HEK293 (cell line): ENCODE results near the gene POLR2H.

Source experiments
- CTCF ChIA-PET: fragments of 350-600 bp; formaldehyde crosslinking; extraction: SDS; loops from one replicate; lab custom pipeline; 2021; ENCODE audit warnings: antibody characterized with exemption; lab: Yijun Ruan, JAX
- POLR2A ChIA-PET: fragments of 300-600 bp; formaldehyde crosslinking; extraction: SDS; loops from one replicate; lab custom pipeline; 2020; ENCODE audit warnings: antibody characterized with exemption, inconsistent platforms; lab: Yijun Ruan, JAX
- H3K27ac ChIP-seq: fragments of 200-500 bp; sonication (Bioruptor generic); 2 replicates; pipeline ENCODE4 v1.5.1; 2014; ENCODE audit warnings: low read depth, low read length, control low read depth, inconsistent platforms; ENCODE audit errors: extremely low read depth
- H3K36me3 ChIP-seq, 2 experiments: fragments of 200-500 bp in 1 of 2; sonication (Bioruptor generic) in 1 of 2; 1 replicate in 1 of 2; 2 replicates in 1 of 2; pipeline ENCODE4 v1.5.1; 2014 to 2017; ENCODE audit warnings: inconsistent platforms in 2 of 2, low read length in 2 of 2; ENCODE audit not compliant: control insufficient read depth in 2 of 2, insufficient read depth in 1 of 2
- H3K4me1 ChIP-seq: fragments of 200-500 bp; sonication (Bioruptor generic); 2 replicates; pipeline ENCODE4 v1.5.1; 2014; ENCODE audit warnings: mild to moderate bottlenecking, low read length, inconsistent platforms; ENCODE audit not compliant: control insufficient read depth, insufficient read depth
- H3K4me3 ChIP-seq: 2 replicates; pipeline ENCODE4 v1.5.1; 2011; ENCODE audit warnings: low read depth, mild to moderate bottlenecking, control low read depth, low read length, moderate library complexity
- H3K9me3 ChIP-seq: fragments of 200-500 bp; sonication (Bioruptor generic); 2 replicates; pipeline ENCODE4 v1.5.1; 2014; ENCODE audit warnings: low read depth, low read length, inconsistent platforms; ENCODE audit not compliant: control insufficient read depth, insufficient read depth
- FEZF1 ChIP-seq: fragments of 450-650 bp; formaldehyde crosslinking; IDR thresholded peaks from 2 replicates; pipeline ENCODE4 v1.5.1; 2016; ENCODE audit warnings: missing biosample characterization, missing genetic modification characterization
- GLIS2 ChIP-seq: fragments of 450-650 bp; formaldehyde crosslinking; IDR thresholded peaks from 2 replicates; pipeline ENCODE4 v1.5.1; 2016; ENCODE audit warnings: missing biosample characterization, missing genetic modification characterization
- HIC1 ChIP-seq: fragments of 450-650 bp; formaldehyde crosslinking; IDR thresholded peaks from 2 replicates; pipeline ENCODE4 v1.5.1; 2016; ENCODE audit warnings: missing biosample characterization, missing genetic modification characterization
- HOXD13 ChIP-seq: sonication (generic); formaldehyde crosslinking; IDR thresholded peaks from 2 replicates; pipeline ENCODE4 v1.8.0; 2022; ENCODE audit warnings: missing genetic modification reagents, borderline replicate concordance
- KLF1 ChIP-seq: fragments of 450-650 bp; formaldehyde crosslinking; IDR thresholded peaks from 2 replicates; pipeline ENCODE4 v1.5.1; 2016; ENCODE audit warnings: missing biosample characterization, missing genetic modification characterization
- KLF16 ChIP-seq: fragments of 450-650 bp; formaldehyde crosslinking; IDR thresholded peaks from 2 replicates; pipeline ENCODE4 v1.5.1; 2017; ENCODE audit warnings: missing biosample characterization, missing genetic modification characterization
- KLF7 ChIP-seq: fragments of 450-650 bp; formaldehyde crosslinking; IDR thresholded peaks from 2 replicates; pipeline ENCODE4 v1.5.1; 2016; ENCODE audit warnings: missing biosample characterization, missing genetic modification characterization, borderline replicate concordance
- KLF8 ChIP-seq: fragments of 450-650 bp; formaldehyde crosslinking; IDR thresholded peaks from 2 replicates; pipeline ENCODE4 v1.5.1; 2016; ENCODE audit warnings: missing biosample characterization, missing genetic modification characterization
- KLF9 ChIP-seq: fragments of 450-650 bp; formaldehyde crosslinking; IDR thresholded peaks from 2 replicates; pipeline ENCODE4 v1.5.1; 2016; ENCODE audit warnings: missing biosample characterization, missing genetic modification characterization, low read depth
- PBX3 ChIP-seq: sonication (generic); formaldehyde crosslinking; IDR thresholded peaks from 2 replicates; pipeline ENCODE4 v1.8.1; 2022; ENCODE audit warnings: mild to moderate bottlenecking, moderate library complexity, missing genetic modification reagents
- PRDM4 ChIP-seq: fragments of 450-650 bp; formaldehyde crosslinking; IDR thresholded peaks from 2 replicates; pipeline ENCODE4 v1.5.1; 2017; ENCODE audit warnings: missing biosample characterization, missing genetic modification characterization
- SP2 ChIP-seq: fragments of 450-650 bp; formaldehyde crosslinking; IDR thresholded peaks from 2 replicates; pipeline ENCODE4 v1.5.1; 2016; ENCODE audit warnings: missing biosample characterization, missing genetic modification characterization
- SP3 ChIP-seq: fragments of 450-650 bp; formaldehyde crosslinking; IDR thresholded peaks from 2 replicates; pipeline ENCODE4 v1.5.1; 2016; ENCODE audit warnings: missing biosample characterization, missing genetic modification characterization
- ZBTB11 ChIP-seq: fragments of 450-650 bp; formaldehyde crosslinking; conservative IDR thresholded peaks from 2 replicates; pipeline ENCODE4 v1.5.1; 2016; ENCODE audit warnings: low read depth, missing biosample characterization, missing genetic modification characterization
- ZBTB26 ChIP-seq: fragments of 450-650 bp; formaldehyde crosslinking; optimal IDR thresholded peaks from 2 replicates; pipeline ENCODE3; 2016; ENCODE audit warnings: missing biosample characterization, mild to moderate bottlenecking, missing genetic modification characterization
- ZBTB8A ChIP-seq: fragments of 450-650 bp; formaldehyde crosslinking; IDR thresholded peaks from 2 replicates; pipeline ENCODE4 v1.5.1; 2016; ENCODE audit warnings: missing biosample characterization, missing genetic modification characterization
- ZIC2 ChIP-seq: fragments of 450-650 bp; formaldehyde crosslinking; IDR thresholded peaks from 2 replicates; pipeline ENCODE4 v1.5.1; 2016; ENCODE audit warnings: missing biosample characterization, missing genetic modification characterization
- ZNF221 ChIP-seq: fragments of 450-650 bp; formaldehyde crosslinking; IDR thresholded peaks from 2 replicates; pipeline ENCODE4 v1.5.1; 2017; ENCODE audit warnings: missing biosample characterization, missing genetic modification characterization, borderline replicate concordance
- ZNF239 ChIP-seq: fragments of 450-650 bp; formaldehyde crosslinking; IDR thresholded peaks from 2 replicates; pipeline ENCODE4 v1.5.1; 2016; ENCODE audit warnings: missing biosample characterization, missing genetic modification characterization
- ZNF335 ChIP-seq: fragments of 450-650 bp; formaldehyde crosslinking; conservative IDR thresholded peaks from 2 replicates; pipeline ENCODE4 v1.5.1; 2016; ENCODE audit warnings: missing biosample characterization, missing genetic modification characterization
- ZNF433 ChIP-seq: fragments of 450-650 bp; formaldehyde crosslinking; IDR thresholded peaks from 2 replicates; pipeline ENCODE4 v1.5.1; 2016; ENCODE audit warnings: missing biosample characterization, missing genetic modification characterization, low read depth
- ZNF677 ChIP-seq: fragments of 450-650 bp; IDR thresholded peaks from 2 replicates; pipeline ENCODE4 v1.5.0; 2018; ENCODE audit warnings: missing biosample characterization, mild to moderate bottlenecking, missing genetic modification characterization, moderate library complexity
- ZNF76 ChIP-seq: fragments of 450-650 bp; formaldehyde crosslinking; IDR thresholded peaks from 2 replicates; pipeline ENCODE4; 2016; ENCODE audit warnings: low read depth, missing biosample characterization, missing genetic modification characterization, borderline replicate concordance
- ZXDB ChIP-seq: fragments of 450-650 bp; formaldehyde crosslinking; IDR thresholded peaks from 2 replicates; pipeline ENCODE4 v1.5.1; 2016; ENCODE audit warnings: missing biosample characterization, missing genetic modification characterization

Gene POLR2H

GRCh38 chr3:184314363-184314699 lies 47.2 kb upstream of the POLR2H start, which contains the start of gene EIF4G1 (continued):
- no peak for TF ChIP-seq ZNF677 (tag by site-specific recombination)
- no peak for TF ChIP-seq PRDM4 (tag by site-specific recombination)
- peak; percentile 58; the same call in 1 of the 2 replicates for TF ChIP-seq GLIS2 (tag by site-specific recombination)
- TF ChIP-seq PBX3 (CRISPR knock-in tag) = no peak
- no peak for TF ChIP-seq ZNF239 (tag by site-specific recombination)

GRCh38 chr3:184314700-184315542 lies 46.6 kb upstream of the POLR2H start:
- Histone ChIP-seq H3K9me3 (no peaks in the 10 kb centered on the region), H3K36me3 (peaks cover 16 to 51% of the 10 kb centered on the region in 2 experiments), H3K4me3 (peak overlapping the region; percentile 96), H3K27ac (peak overlapping the region; percentile 100)
- POLR2A ChIA-PET = interaction anchor here (1.3 kb wide), 1 partner anchor 18 kb away, joined by 4 read pairs; no protein-coding TSS in a partner anchor
- TF ChIP-seq ZIC2 (tag by site-specific recombination) (no peak), SP2 (tag by site-specific recombination) (peak; percentile 24; the same call in 1 of the 2 replicates), FEZF1 (tag by site-specific recombination) (no peak), ZNF433 (no peak), ZNF335 (peak; percentile 63), ZBTB8A (tag by site-specific recombination) (0 out of 2 replicates have a peak, but pooled peaks have one; percentile 32), ZBTB26 (tag by site-specific recombination) (peak; percentile 25), ZNF221 (tag by site-specific recombination) (no peak), KLF16 (tag by site-specific recombination) (0 out of 2 replicates have a peak, but pooled peaks have one; percentile 23), KLF1 (tag by site-specific recombination) (peak; percentile 59), HOXD13 (CRISPR knock-in tag) (0 out of 2 replicates have a peak, but pooled peaks have one; percentile 13), ZNF76 (peak; percentile 33; the same call in 1 of the 2 replicates), SP3 (tag by site-specific recombination) (peak; percentile 43; the same call in 1 of the 2 replicates), HIC1 (tag by site-specific recombination) (peak; percentile 76), KLF9 (peak; percentile 39; the same call in 1 of the 2 replicates), KLF7 (tag by site-specific recombination) (0 out of 2 replicates have a peak, but pooled peaks have one; percentile 32), ZXDB (tag by site-specific recombination) (peak; percentile 19; the same call in 1 of the 2 replicates), KLF8 (tag by site-specific recombination) (peak; percentile 15; the same call in 1 of the 2 replicates), ZBTB11 (tag by site-specific recombination) (0 out of 2 replicates have a peak, but pooled peaks have one; percentile 24)
- TF ChIP-seq, all 188 proteins: peak for 15
- H3K4me1 ChIP-seq = peaks cover 4% of the 10 kb centered on the region; the same call in 1 of the 2 replicates
- CTCF ChIA-PET = no interaction called here
